GM12891 (cell line): ENCODE data around the gene LYPD4.

ENCODE experiments used
- DNase-seq: peaks from one replicate; pipeline ENCODE4 v3.0.0; 2011; ENCODE audit warnings: low spot score; ENCODE audit not compliant: insufficient read length
- FAIRE-seq: peaks from 2 replicates; lab custom pipeline; 2011; peaks lifted over from hg19 to GRCh38; lab: Jason Lieb, UNC
- PAX5 ChIP-seq: IDR thresholded peaks from 2 replicates; pipeline ENCODE4 v1.6.1; 2011; ENCODE audit warnings: low read length, moderate library complexity, mild to moderate bottlenecking; ENCODE audit not compliant: insufficient read depth, severe bottlenecking
- POLR2A ChIP-seq: IDR thresholded peaks from 2 replicates; pipeline ENCODE4 v1.6.1; 2011; ENCODE audit warnings: low read depth, low read length, control low read depth
- POLR2AphosphoS5 ChIP-seq: IDR thresholded peaks from 2 replicates; pipeline ENCODE4 v1.6.1; 2011; ENCODE audit warnings: low read depth, low read length, control low read depth
- POU2F2 ChIP-seq: IDR thresholded peaks from 2 replicates; pipeline ENCODE4 v1.6.1; 2011; ENCODE audit warnings: low read depth, mild to moderate bottlenecking, control low read depth, low read length, moderate library complexity
- SPI1 ChIP-seq: IDR thresholded peaks from 2 replicates; pipeline ENCODE4 v1.6.1; 2011; ENCODE audit warnings: low read depth, low read length, control low read depth
- TAF1 ChIP-seq: IDR thresholded peaks from 2 replicates; pipeline ENCODE4 v1.6.1; 2011; ENCODE audit warnings: low read depth, low read length, control low read depth

The LYPD4 gene

GRCh38 chr19:41872775-41873647, 28.5 kb upstream of the LYPD4 start:
- 0 out of 2 replicates have a peak, but pooled peaks have one; percentile 28 for TF ChIP-seq POU2F2
- TF ChIP-seq SPI1: no peak
- peak; percentile 42; the same call in 1 of the 2 replicates for TF ChIP-seq POLR2A
- DNase-seq (no peak), FAIRE-seq (peak; percentile 69)

DNA sequence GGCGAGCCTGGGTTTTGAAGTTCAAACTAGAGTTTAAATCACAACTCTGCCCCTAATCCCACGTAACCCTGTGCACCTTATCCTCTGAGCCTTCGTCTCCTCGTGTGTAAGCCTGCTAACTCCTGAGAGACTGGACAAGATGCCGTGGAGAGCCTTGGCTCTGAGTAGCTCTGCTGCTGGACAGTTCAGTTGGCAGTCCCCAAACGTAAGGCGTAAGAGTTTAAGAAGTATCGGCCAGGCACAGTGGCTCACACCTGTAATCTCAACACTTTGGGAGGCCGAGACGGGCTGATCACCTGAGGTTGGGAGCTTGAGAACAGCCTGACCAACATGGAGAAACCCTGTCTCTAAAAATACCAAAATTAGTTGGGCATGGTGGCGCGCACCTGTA, 27.9 kb upstream of the LYPD4 start:
- TF ChIP-seq TAF1: no peak
- TF ChIP-seq SPI1: no peak
- no peak for TF ChIP-seq POLR2AphosphoS5
- no peak; the same call in 1 of the 2 replicates for TF ChIP-seq POLR2A
- no peak for TF ChIP-seq POU2F2
- TF ChIP-seq PAX5: no peak
- FAIRE-seq: no peak
- no peak for DNase-seq

DNA sequence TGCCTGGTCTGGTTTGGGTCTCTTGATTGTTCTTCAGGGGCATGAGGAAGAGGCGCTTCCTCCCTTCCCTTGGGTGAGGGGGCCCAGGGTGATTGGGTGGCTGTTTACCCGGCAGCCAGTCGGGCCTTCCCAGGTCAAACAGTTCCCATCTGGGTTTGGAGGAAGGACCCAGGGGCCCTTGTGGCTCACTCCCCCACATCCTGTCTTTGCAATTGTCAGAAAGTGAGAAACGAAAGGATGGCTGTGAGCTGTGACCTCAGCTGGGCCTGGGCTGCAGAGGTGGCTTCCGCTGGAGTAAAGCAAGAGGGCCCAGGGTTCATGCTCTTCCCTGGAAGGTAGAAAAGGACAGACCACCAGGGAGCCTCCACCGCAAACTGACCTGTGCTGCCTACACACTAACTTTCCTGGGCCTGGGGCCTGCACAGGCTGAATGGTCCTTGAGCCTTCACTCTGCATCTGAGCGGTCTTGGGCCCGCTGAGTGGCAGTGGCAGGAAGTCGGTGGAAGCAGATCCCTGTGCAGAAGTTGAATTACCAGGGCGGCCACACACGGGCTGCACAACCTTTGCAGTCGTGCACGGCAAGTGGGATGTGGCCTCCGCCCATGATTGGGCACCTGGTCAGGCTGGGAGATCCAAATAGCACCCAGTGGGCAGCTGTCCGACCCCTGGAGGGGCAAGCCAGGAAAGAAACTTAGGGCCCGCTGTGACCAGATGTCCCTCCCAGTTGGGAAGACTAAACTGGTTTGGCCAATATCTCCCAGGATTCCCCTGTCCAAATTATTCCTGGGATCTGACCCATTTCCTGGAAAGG, 27.3 kb upstream of the LYPD4 start:
- FAIRE-seq (peak; percentile 97), DNase-seq (peak; percentile 75)
- TF ChIP-seq POU2F2 (peak; percentile 82), SPI1 (peak; percentile 47; the same call in 1 of the 2 replicates), POLR2A (peak; percentile 84; the same call in 1 of the 2 replicates), PAX5 (no peak), TAF1 (no peak), POLR2AphosphoS5 (peak; percentile 97)

DNA sequence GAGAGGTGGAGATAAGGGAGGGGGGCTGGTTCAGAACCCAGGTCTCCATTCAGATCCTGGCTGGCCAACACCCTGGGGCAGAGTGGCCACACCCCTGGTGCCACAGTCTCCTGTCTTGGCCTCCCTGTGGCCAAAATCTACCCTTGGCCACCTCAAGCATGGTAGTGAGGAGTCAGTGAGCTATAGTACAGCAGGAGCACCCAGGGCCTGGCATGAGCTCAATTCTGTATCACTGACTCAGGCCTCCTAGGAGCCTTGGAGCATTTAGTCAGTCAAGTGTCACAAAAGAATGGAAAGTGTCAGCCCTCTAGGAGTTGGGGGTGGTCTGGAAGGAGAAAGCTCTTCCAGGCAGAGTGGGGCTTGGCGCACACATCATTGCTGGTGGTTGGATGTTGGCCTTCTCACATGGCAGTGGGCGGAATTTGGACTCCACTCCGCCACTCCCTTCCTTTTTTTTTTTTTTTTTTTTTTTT, 26.0 kb upstream of the LYPD4 start:
- TF ChIP-seq POLR2A: peak; percentile 40; the same call in 1 of the 2 replicates
- TF ChIP-seq PAX5: no peak
- TF ChIP-seq POLR2AphosphoS5: no peak; the same call in 1 of the 2 replicates
- no peak for TF ChIP-seq TAF1
- no peak for TF ChIP-seq POU2F2
- no peak for TF ChIP-seq SPI1
- FAIRE-seq: no peak
- no peak for DNase-seq

DNA sequence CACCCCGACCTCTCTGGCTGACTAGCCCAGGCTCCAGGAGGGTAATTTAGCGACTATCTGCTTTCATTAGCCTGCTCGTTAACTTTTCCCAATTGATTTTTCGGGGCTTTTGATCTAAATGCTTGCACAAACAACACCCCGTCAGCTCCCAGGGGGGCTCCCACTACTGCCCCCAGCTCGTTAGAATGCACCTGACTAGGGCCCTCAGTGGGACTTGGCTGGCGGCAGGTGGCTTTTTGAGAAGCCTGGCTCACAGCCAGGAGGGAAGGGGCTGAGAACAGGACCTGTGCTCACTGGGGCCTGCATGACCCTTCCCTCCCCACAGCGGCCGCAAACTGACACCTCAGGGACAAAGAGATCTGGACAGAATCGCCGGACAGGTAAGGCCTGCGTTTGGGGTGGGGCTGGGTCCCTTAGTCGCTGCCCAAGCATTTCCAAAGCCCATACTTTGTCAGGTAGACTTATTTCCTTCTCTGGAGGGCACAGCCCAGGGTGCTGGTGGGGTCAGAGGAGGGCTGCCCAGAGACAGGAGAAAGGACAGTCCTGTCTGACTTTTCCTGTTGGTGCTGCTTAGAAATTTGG, 25.0 kb upstream of the LYPD4 start:
- FAIRE-seq: no peak
- 0 out of 2 replicates have a peak, but pooled peaks have one; percentile 47 for TF ChIP-seq POLR2A
- no peak for TF ChIP-seq POLR2AphosphoS5
- TF ChIP-seq TAF1: no peak
- no peak for TF ChIP-seq SPI1
- TF ChIP-seq PAX5: no peak
- no peak for DNase-seq

GRCh38 chr19:41868989-41869300, 24.5 kb upstream of the LYPD4 start:
- TF ChIP-seq POU2F2: no peak
- 0 out of 2 replicates have a peak, but pooled peaks have one; percentile 11 for TF ChIP-seq POLR2AphosphoS5
- FAIRE-seq (no peak), DNase-seq (no peak)

- TF ChIP-seq POLR2AphosphoS5 (peak; percentile 59), PAX5 (no peak)
- no peak for DNase-seq
- FAIRE-seq: no peak
These were observed 23.9 kb upstream of the LYPD4 start for GRCh38 chr19:41868120-41868988.

GRCh38 chr19:41866284-41866683, 21.8 kb upstream of the LYPD4 start:
- TF ChIP-seq POLR2A: peak; percentile 58
- TF ChIP-seq POLR2AphosphoS5: peak; percentile 84
- no peak for TF ChIP-seq PAX5
- no peak for TF ChIP-seq POU2F2
- TF ChIP-seq SPI1: no peak
- TF ChIP-seq TAF1: no peak
- FAIRE-seq (no peak), DNase-seq (no peak)

DNA sequence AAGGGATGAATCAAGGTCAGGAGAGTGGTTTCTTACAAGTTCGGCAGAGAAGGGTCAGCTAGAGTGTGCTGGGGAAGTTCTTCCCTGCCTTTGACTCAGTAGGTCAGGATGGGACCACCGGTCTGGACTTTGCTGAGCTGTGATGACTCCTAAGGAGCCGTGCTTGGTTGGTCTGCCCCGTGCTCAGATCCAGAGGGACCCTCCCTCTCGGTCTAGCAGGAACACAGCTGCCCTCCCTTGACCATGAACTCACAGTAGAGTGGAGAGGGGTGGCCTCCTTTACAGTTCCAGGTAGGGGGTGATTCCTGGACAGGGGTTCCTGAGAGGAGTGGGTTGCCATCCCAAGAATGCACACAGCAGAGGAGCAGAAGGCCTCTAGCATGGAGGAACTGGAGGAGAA, 19.9 kb upstream of the LYPD4 start:
- FAIRE-seq (no peak), DNase-seq (no peak)
- peak; percentile 46; the same call in 1 of the 2 replicates for TF ChIP-seq POU2F2
- no peak for TF ChIP-seq PAX5
- TF ChIP-seq POLR2A: peak; percentile 70; the same call in 1 of the 2 replicates
- TF ChIP-seq POLR2AphosphoS5: peak; percentile 61
- no peak for TF ChIP-seq SPI1
- TF ChIP-seq TAF1: no peak
